ENCODE results near the gene COBLL1. TPM values are rescaled to one million over a fixed set of nuclear protein-coding genes. Genes with fewer than 3 reads are reported as not detected.

COBLL1 gene
- total RNA-seq, 1 experiment from 2014 or later = 5.9 TPM

- H2AFZ ChIP-seq (ENCODE audit: low read length) = no peak overlapping the region
- Mint-ChIP-seq H3K27me3 (ENCODE audit: low read depth) (peaks cover 30% of the 10 kb centered on the region), H3K4me3 (no peak overlapping the region), H3K9me3 (peaks cover 5 to 17% of the 10 kb centered on the region in 2 experiments), H3K4me1 (no peaks in the 10 kb centered on the region), H3K27ac (no peak overlapping the region), H3K36me3 (ENCODE audit: insufficient read depth in 1 of 3, low read depth in 3 of 3) (peaks cover 2 to 18% (median 6%) of the 10 kb centered on the region in 3 experiments; a peak in 6 of 7 replicates)
- H3K9ac ChIP-seq (ENCODE audit: extremely low read depth, insufficient read length, low read length) = no peak overlapping the region
- H3K4ac ChIP-seq (ENCODE audit: low read depth, low read length) = no peak overlapping the region
- no peak overlapping the region for H2BK5ac ChIP-seq (ENCODE audit: insufficient read length, low read length)
- no peak for DNase-seq
- no peak overlapping the region for H3K27ac ChIP-seq (ENCODE audit: insufficient read length, low read depth, low read length)
- no peaks in the 10 kb centered on the region for H3K23me2 ChIP-seq (ENCODE audit: insufficient read length, low read depth, low read length, poor library complexity, severe bottlenecking)
- H2BK20ac ChIP-seq (ENCODE audit: low read depth, low read length, poor library complexity, severe bottlenecking) = no peak overlapping the region
- no peaks in the 10 kb centered on the region for H3K27me3 ChIP-seq (ENCODE audit: insufficient read depth, low read length)
- no peak overlapping the region for H3T11ph ChIP-seq (ENCODE audit: low read length)
- no peak overlapping the region for H3K4me2 ChIP-seq (ENCODE audit: insufficient read depth, insufficient read length, low read length)
- H2AK5ac ChIP-seq (ENCODE audit: insufficient read length, low read length) = no peak overlapping the region
- no peak overlapping the region for H2BK120ac ChIP-seq (ENCODE audit: low read depth, low read length, poor library complexity, severe bottlenecking)
- no peaks in the 10 kb centered on the region for H4K20me1 ChIP-seq (ENCODE audit: control insufficient read depth, insufficient read depth, insufficient read length)
- no peaks in the 10 kb centered on the region for H3K79me1 ChIP-seq (ENCODE audit: insufficient read depth, low read depth, low read length, poor library complexity, severe bottlenecking)
- no peak overlapping the region for H4K91ac ChIP-seq (ENCODE audit: insufficient read length, low read depth, low read length)
- no CpG with 5 or more reads among the region's 1 CpG for WGBS (ENCODE audit: extremely low coverage, insufficient read length, low lambda C conversion rate)
- no peak overlapping the region for H4K5ac ChIP-seq (ENCODE audit: insufficient read length, low read depth, low read length)
- no peak overlapping the region for H2BK12ac ChIP-seq (ENCODE audit: insufficient read length, low read depth, low read length)
- no peak overlapping the region for H4K8ac ChIP-seq (replicated peaks; ENCODE audit: insufficient read length, low read depth, low read length)
- H3K18ac ChIP-seq (ENCODE audit: insufficient read length, low read depth, low read length) = no peak overlapping the region
- H3K23ac ChIP-seq (ENCODE audit: insufficient read length, low read depth, low read length) = no peak overlapping the region
- H3K4me1 ChIP-seq (ENCODE audit: insufficient read depth, low read length) = no peaks in the 10 kb centered on the region
- H3K56ac ChIP-seq (ENCODE audit: insufficient read length, low read depth, low read length) = no peak overlapping the region
- no peak overlapping the region for H3K14ac ChIP-seq (ENCODE audit: insufficient read depth, low read length)
- no peaks in the 10 kb centered on the region for H3K79me2 ChIP-seq (ENCODE audit: insufficient read depth, low read length)
- H2BK15ac ChIP-seq (ENCODE audit: low read depth, low read length) = no peak overlapping the region
- H3K9me3 ChIP-seq (ENCODE audit: control insufficient read depth, low read depth, low read length) = no peaks in the 10 kb centered on the region
- TF ChIP-seq, protein P1, sequence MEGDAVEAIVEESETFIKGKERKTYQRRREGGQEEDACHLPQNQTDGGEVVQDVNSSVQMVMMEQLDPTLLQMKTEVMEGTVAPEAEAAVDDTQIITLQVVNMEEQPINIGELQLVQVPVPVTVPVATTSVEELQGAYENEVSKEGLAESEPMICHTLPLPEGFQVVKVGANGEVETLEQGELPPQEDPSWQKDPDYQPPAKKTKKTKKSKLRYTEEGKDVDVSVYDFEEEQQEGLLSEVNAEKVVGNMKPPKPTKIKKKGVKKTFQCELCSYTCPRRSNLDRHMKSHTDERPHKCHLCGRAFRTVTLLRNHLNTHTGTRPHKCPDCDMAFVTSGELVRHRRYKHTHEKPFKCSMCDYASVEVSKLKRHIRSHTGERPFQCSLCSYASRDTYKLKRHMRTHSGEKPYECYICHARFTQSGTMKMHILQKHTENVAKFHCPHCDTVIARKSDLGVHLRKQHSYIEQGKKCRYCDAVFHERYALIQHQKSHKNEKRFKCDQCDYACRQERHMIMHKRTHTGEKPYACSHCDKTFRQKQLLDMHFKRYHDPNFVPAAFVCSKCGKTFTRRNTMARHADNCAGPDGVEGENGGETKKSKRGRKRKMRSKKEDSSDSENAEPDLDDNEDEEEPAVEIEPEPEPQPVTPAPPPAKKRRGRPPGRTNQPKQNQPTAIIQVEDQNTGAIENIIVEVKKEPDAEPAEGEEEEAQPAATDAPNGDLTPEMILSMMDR (conservative IDR thresholded peaks at IDR 0.05) = no peak
Observed at GRCh38 chr2:164644036-164644700, 197.5 kb downstream of the COBLL1 start.
